Measurements from ENCODE around the gene EXOC4. TPM values are rescaled to one million over a fixed set of nuclear protein-coding genes. Genes with fewer than 3 reads are reported as not detected.

Gene EXOC4
- total and polyA plus RNA-seq, 2 of the 8 experiments (the other 6 are each of a cell fraction or from before 2014, with no cell fraction given): 27.0 to 67.3 TPM

DNA sequence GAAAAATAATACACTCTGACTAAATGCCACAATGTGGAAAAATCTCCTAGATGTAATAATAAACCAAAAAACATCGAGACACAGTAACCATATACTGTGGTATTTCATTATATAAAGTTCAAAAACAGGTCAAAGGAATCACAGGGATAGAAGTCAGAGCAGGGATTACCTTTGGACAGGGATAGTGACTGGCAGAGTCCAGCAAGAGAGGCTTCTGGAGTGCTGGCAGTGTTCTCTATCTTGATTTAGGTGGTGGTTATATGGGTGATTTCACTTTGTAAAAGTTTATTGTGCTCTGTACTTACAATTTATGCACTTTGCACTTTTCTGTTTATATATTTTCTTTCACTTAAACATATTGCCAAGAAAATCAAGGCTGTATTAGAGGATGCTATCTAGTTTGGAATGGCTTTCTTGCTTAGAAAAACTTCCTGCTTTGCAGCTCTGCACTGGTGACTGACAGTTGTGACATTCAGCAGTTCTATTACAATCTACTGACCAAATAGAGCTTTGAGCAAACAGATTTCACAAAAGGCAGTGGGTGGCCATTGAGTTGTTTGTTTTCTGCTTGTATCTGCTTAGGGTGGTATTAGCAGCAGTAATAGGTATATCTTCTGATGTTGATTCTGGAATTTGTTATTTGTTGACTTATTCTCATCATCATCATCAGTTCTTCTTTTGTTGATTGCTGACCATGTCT is 610.6 kb downstream of the EXOC4 start (continued):
- TF ChIP-seq, protein P1, sequence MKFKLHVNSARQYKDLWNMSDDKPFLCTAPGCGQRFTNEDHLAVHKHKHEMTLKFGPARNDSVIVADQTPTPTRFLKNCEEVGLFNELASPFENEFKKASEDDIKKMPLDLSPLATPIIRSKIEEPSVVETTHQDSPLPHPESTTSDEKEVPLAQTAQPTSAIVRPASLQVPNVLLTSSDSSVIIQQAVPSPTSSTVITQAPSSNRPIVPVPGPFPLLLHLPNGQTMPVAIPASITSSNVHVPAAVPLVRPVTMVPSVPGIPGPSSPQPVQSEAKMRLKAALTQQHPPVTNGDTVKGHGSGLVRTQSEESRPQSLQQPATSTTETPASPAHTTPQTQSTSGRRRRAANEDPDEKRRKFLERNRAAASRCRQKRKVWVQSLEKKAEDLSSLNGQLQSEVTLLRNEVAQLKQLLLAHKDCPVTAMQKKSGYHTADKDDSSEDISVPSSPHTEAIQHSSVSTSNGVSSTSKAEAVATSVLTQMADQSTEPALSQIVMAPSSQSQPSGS (IDR thresholded peaks at IDR 0.05; ENCODE audit: low read length): no peak
- TF ChIP-seq JUND (IDR thresholded peaks at IDR 0.05; ENCODE audit: low read length): no peak
